B cell (primary cell): ENCODE results near the gene RPS5. TPM values are rescaled to one million over a fixed set of nuclear protein-coding genes. Genes with fewer than 3 reads are reported as not detected.
A peak's percentile ranks its signal among the peaks of the same experiment; 100 is the strongest.

ENCODE experiments used
- ATAC-seq: fragments of 200-7000 bp; cut with Tn5 transposase; one replicate; pipeline ENCODE4 v1.10.0; 2021; ENCODE audit warnings: low read depth, mild to moderate bottlenecking, moderate number of reproducible peaks, moderate library complexity
- CTCF ChIA-PET: fragments of 350-600 bp; sonication (Branson Sonifier 250); formaldehyde crosslinking; loops from one replicate; lab custom pipeline; 2021; ENCODE audit warnings: antibody characterized with exemption, inconsistent platforms; lab: Charles Lee
- POLR2A ChIA-PET: fragments of 350-600 bp; sonication (Branson Sonifier 250); formaldehyde crosslinking; loops from one replicate; lab custom pipeline; 2021; ENCODE audit warnings: antibody characterized with exemption; lab: Charles Lee
- DNase-seq: peaks from one replicate; pipeline ENCODE4 v3.0.0; 2013
- H2AFZ ChIP-seq: 2 replicates; pipeline ENCODE4 v1.6.1; 2012; ENCODE audit warnings: mild to moderate bottlenecking, low read depth, low read length; ENCODE audit not compliant: insufficient read depth, poor library complexity, severe bottlenecking
- H3K27ac ChIP-seq, 2 donors: 1 replicate in 1 of 2; 2 replicates in 1 of 2; pipeline ENCODE4 v1.5.1; 2012 to 2013; ENCODE audit warnings: low read length in 2 of 2, mild to moderate bottlenecking in 2 of 2, moderate library complexity in 1 of 2
- H3K27me3 ChIP-seq, 4 experiments: fragments of 200-600 bp in 1 of 4; sonication (generic) in 1 of 4; replicated peaks in 1 of 4; 1 replicate in 2 of 4; 2 replicates in 2 of 4; pipeline versions ENCODE4 v1.6.1 to v1.7.0; 2013 to 2016; ENCODE audit warnings: low read length in 3 of 4, mild to moderate bottlenecking in 2 of 4, mixed read lengths in 1 of 4, moderate library complexity in 1 of 4; ENCODE audit not compliant: insufficient read depth in 4 of 4, control insufficient read depth in 3 of 4; ENCODE audit errors: control extremely low read depth in 1 of 4
- H3K36me3 ChIP-seq, 2 experiments: replicated peaks in 1 of 2; 1 replicate in 1 of 2; 2 replicates in 1 of 2; pipeline versions ENCODE4 v1.6.1 to v1.7.1; 2013; ENCODE audit warnings: low read length in 1 of 2; ENCODE audit not compliant: insufficient read depth in 2 of 2, control insufficient read depth in 1 of 2; ENCODE audit errors: control extremely low read depth in 1 of 2, extremely low read depth in 1 of 2
- H3K4me1 ChIP-seq, 2 donors: fragments of 200-600 bp in 1 of 2; sonication (generic) in 1 of 2; 1 replicate in 1 of 2; 2 replicates in 1 of 2; pipeline versions ENCODE4 v1.5.1 to v1.6.1; 2013 to 2017; ENCODE audit warnings: low read length in 2 of 2; ENCODE audit not compliant: control insufficient read depth in 2 of 2, insufficient read depth in 2 of 2
- H3K4me2 ChIP-seq: replicated peaks from 2 replicates; pipeline ENCODE3; 2012; ENCODE audit warnings: mild to moderate bottlenecking, low read depth, low read length; ENCODE audit not compliant: poor library complexity, severe bottlenecking
- H3K4me3 ChIP-seq, 5 experiments: fragments of 200-600 bp in 1 of 5; sonication (generic) in 1 of 5; 1 replicate in 3 of 5; 2 replicates in 2 of 5; pipeline versions ENCODE4 v1.5.1 to v1.7.0; 2011 to 2016; ENCODE audit warnings: low read length in 4 of 5, mild to moderate bottlenecking in 4 of 5, low read depth in 2 of 5, control low read depth in 1 of 5, moderate library complexity in 1 of 5; ENCODE audit not compliant: insufficient read depth in 1 of 5; ENCODE audit errors: control extremely low read depth in 1 of 5, extremely low read depth in 1 of 5
- H3K79me2 ChIP-seq: fragments of 200-600 bp; sonication (generic); one replicate; pipeline ENCODE4 v1.6.0; 2016; ENCODE audit warnings: low read length; ENCODE audit not compliant: control insufficient read depth, insufficient read depth
- H3K9ac ChIP-seq: fragments of 200-600 bp; sonication (generic); 2 replicates; pipeline ENCODE4 v1.6.1; 2017; ENCODE audit warnings: mild to moderate bottlenecking, low read length, moderate library complexity
- H3K9me3 ChIP-seq, 3 donors: one replicate each; pipeline versions ENCODE4 v1.6.1 to v1.7.1; 2013; ENCODE audit warnings: low read length in 2 of 3; ENCODE audit not compliant: control insufficient read depth in 2 of 3, insufficient read depth in 1 of 3; ENCODE audit errors: control extremely low read depth in 1 of 3
- H4K20me1 ChIP-seq: 2 replicates; pipeline ENCODE4 v1.6.0; 2012; ENCODE audit warnings: mild to moderate bottlenecking, low read length; ENCODE audit not compliant: insufficient read depth, control insufficient read depth, poor library complexity, severe bottlenecking
- H3K27ac Mint-ChIP-seq: one replicate; pipeline ENCODE4 v1.8.0; 2021; ENCODE audit warnings: mixed read lengths
- H3K27me3 Mint-ChIP-seq: one replicate; pipeline ENCODE4 v1.8.0; 2021; ENCODE audit warnings: mixed read lengths
- H3K4me1 Mint-ChIP-seq: one replicate; pipeline ENCODE4 v1.8.0; 2021; ENCODE audit warnings: mixed read lengths
- H3K4me3 Mint-ChIP-seq: one replicate; pipeline ENCODE4 v1.8.0; 2021; ENCODE audit warnings: mixed read lengths
- H3K9me3 Mint-ChIP-seq: one replicate; pipeline ENCODE4 v1.8.0; 2022; ENCODE audit warnings: mixed read lengths; ENCODE audit not compliant: insufficient read depth
- EZH2 ChIP-seq: IDR thresholded peaks from 2 replicates; pipeline ENCODE4 v1.6.1; 2012; ENCODE audit warnings: borderline replicate concordance, low read depth, mild to moderate bottlenecking, moderate library complexity, low read length; ENCODE audit not compliant: insufficient read depth, poor library complexity, severe bottlenecking
- WGBS: methylation state at CpG from one replicate; pipeline ENCODE4 v1.1.5; 2013; ENCODE audit warnings: missing lambda C conversion rate; ENCODE audit not compliant: insufficient coverage; 5-methylcytosine and 5-hydroxymethylcytosine counted together
- intact Hi-C: fragments of 100-400 bp; cut with micrococcal nuclease; formaldehyde crosslinking; loops from one replicate; pipeline ENCODE4 v1.10.0; 2022
- polyA plus RNA-seq: library from polyadenylated mRNA; depleted of rRNA; stranded (reverse); fragments of >200 nt; gene quantifications from 2 replicates; pipeline ENCODE4 v1.2.3, GENCODE V29; 2012
- total RNA-seq, 2 donors: library from RNA; stranded (reverse); fragments of 120-200 nt in 1 of 2; gene quantifications; 1 replicate in 1 of 2; 2 replicates in 1 of 2; pipeline versions ENCODE4 v1.2.3 to v1.2.4, GENCODE V29; 2013 to 2022
- TF ChIP-seq, protein P1 (sequence below): fragments of 200-600 bp; IDR thresholded peaks from one replicate; pipeline ENCODE4 v1.8.0; 2022; ENCODE audit warnings: antibody characterized with exemption, mild to moderate bottlenecking

Gene RPS5
- total and polyA plus RNA-seq, 2 donors (not counting 1 experiment from before 2014, with no cell fraction given), result 1,311 to 4,330 TPM

DNA sequence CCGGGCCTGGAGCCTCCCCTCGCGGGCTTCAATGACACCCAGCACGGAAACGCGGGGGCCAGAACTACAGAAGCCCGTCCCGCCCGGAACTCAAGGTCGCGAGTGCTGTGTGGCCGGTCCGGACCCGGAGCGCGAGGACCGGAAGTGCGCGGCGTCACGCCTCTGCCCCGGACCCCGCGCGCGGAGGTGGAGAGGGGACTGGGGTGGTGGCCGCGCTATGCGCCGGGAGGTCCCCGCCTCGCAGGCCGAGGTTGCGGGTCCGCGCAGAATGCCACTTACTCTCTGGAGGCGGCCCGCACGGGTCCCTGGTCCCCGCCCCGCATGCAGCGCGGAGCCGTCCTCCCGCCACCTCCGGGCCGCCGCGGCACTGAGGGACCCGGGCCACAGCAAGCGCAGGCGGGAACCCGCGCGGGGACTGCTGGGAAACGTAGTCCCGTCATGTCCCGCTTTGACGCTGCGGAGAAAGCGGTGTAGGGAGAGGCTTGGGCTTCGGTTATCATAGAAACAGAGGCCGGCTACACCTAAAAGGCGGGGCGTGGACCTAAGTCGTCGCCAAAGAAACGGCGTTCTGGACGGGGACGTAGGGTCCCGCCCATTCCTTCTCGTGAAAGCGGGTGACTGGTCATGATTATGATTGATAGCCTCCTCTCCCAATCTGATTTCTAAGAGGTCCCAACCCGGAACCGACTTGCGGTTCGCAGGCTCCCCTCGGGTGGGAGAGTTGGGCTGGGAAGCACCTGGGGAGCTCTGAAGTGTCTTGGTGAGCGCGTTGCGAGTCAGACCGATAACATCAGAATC, 6.2 kb upstream of the RPS5 start, which contains the start of gene ZNF837:
Gene ZNF837, minus strand, starts transcription at position 369 of the 798 bp plus-strand sequence. CDS start 11,698 bp downstream, outside the sequence.
- intact Hi-C loops, result loop anchor here (1.0 to 2.0 kb wide), 12 partner anchors 19 to 138 kb away; partner anchors contain the start of genes ERVK3-1, ZBTB45, ZNF132 and ZNF324B
- peaks cover 0 to 2% of the 10 kb centered on the region in 2 experiments for H3K36me3 ChIP-seq
- no peaks in the 10 kb centered on the region for H3K27me3 ChIP-seq
- peak; percentile 100 for DNase-seq
- Mint-ChIP-seq H3K27me3 (no peaks in the 10 kb centered on the region), H3K27ac (peak within 1 kb of the TSS; percentile 95), H3K4me3 (peak within 1 kb of the TSS; percentile 92), H3K9me3 (no peaks in the 10 kb centered on the region), H3K4me1 (peaks cover 31% of the 10 kb centered on the region)
- no peak for TF ChIP-seq EZH2
- TF ChIP-seq, protein P1, sequence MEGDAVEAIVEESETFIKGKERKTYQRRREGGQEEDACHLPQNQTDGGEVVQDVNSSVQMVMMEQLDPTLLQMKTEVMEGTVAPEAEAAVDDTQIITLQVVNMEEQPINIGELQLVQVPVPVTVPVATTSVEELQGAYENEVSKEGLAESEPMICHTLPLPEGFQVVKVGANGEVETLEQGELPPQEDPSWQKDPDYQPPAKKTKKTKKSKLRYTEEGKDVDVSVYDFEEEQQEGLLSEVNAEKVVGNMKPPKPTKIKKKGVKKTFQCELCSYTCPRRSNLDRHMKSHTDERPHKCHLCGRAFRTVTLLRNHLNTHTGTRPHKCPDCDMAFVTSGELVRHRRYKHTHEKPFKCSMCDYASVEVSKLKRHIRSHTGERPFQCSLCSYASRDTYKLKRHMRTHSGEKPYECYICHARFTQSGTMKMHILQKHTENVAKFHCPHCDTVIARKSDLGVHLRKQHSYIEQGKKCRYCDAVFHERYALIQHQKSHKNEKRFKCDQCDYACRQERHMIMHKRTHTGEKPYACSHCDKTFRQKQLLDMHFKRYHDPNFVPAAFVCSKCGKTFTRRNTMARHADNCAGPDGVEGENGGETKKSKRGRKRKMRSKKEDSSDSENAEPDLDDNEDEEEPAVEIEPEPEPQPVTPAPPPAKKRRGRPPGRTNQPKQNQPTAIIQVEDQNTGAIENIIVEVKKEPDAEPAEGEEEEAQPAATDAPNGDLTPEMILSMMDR, result no peak
- under 1% methylated on average over 80 of the region's 83 CpGs for WGBS
- peak within 1 kb of the TSS; percentile 22 to 78 (median 71) for H3K4me3 ChIP-seq
- no peaks in the 10 kb centered on the region for H3K9me3 ChIP-seq
- ATAC-seq, result peak; percentile 86
- ChIA-PET CTCF (interaction anchor here (1.2 kb wide), 2 partner anchors 34 to 54 kb away, joined by 3 read pairs; partner anchors contain the start of gene ZSCAN22), POLR2A (interaction anchor here (0.7 to 4.0 kb wide), 11 partner anchors 18 to 198 kb away, joined by 3 to 35 read pairs (median 5); partner anchors contain the start of genes CHMP2A, ERVK3-1, ZBTB45 and ZNF132)
- peak within 1 kb of the TSS; percentile 76 for H3K9ac ChIP-seq
- H2AFZ ChIP-seq, result peak within 1 kb of the TSS; percentile 90
- H3K27ac ChIP-seq, result peak within 1 kb of the TSS; percentile 89 to 97
- no peaks in the 10 kb centered on the region for H4K20me1 ChIP-seq
- H3K79me2 ChIP-seq, result peaks cover 34% of the 10 kb centered on the region
- peak within 1 kb of the TSS; percentile 83 for H3K4me2 ChIP-seq
- peaks cover 27 to 35% of the 10 kb centered on the region in 2 donors for H3K4me1 ChIP-seq
